Activated CD8-positive, alpha-beta memory T cell treated with anti-CD3 and anti-CD28 coated beads, Interleukin-2, amount 50 U/mL, for 1 hour (primary cell): ENCODE data around the gene KRTAP5-8.
"Not testable (repeated sequence)": the region's sequence is repeated elsewhere in the genome, so short reads cannot be mapped to it uniquely, and the experiment has no call there.

Source experiments
- DNase-seq: peaks from one replicate; pipeline ENCODE4 v3.0.0-alpha.2; 2020; ENCODE audit errors: extremely low read depth

KRTAP5-8 gene

GRCh38 chr11:71507102-71507501 lies 30.7 kb upstream of the KRTAP5-8 start:
- DNase-seq = no peak

GRCh38 chr11:71518506-71519471 lies 19.0 kb upstream of the KRTAP5-8 start:
- no peak for DNase-seq

GRCh38 chr11:71519546-71519945 lies 18.3 kb upstream of the KRTAP5-8 start:
- no peak for DNase-seq

- DNase-seq = no peak
Observed at GRCh38 chr11:71525188-71525937, 12.5 kb upstream of the KRTAP5-8 start.

- DNase-seq = no peak
Observed at GRCh38 chr11:71525938-71526495, 11.8 kb upstream of the KRTAP5-8 start.

- DNase-seq = not testable (repeated sequence)
Observed at GRCh38 chr11:71526796-71527575, 10.8 kb upstream of the KRTAP5-8 start, which contains the start of gene KRTAP5-7. KRTAP5-7 (plus strand) TSS chr11:71527267; CDS start chr11:71527301, 34 bp downstream.

- DNase-seq = no peak
Observed at GRCh38 chr11:71527576-71528210, 10.1 kb upstream of the KRTAP5-8 start.

- DNase-seq = no peak
Observed at GRCh38 chr11:71530602-71531001, 7.2 kb upstream of the KRTAP5-8 start.

- DNase-seq = no peak
Observed at GRCh38 chr11:71532036-71532610, 5.7 kb upstream of the KRTAP5-8 start.

- DNase-seq = not testable (repeated sequence)
Observed at GRCh38 chr11:71534711-71535608, 2.9 kb upstream of the KRTAP5-8 start.

- DNase-seq = no peak
Observed at GRCh38 chr11:71535825-71536224, 2.0 kb upstream of the KRTAP5-8 start.

GRCh38 chr11:71537537-71537936 lies 288 bp upstream of the KRTAP5-8 start:
- DNase-seq = no peak

- no peak for DNase-seq
Observed at GRCh38 chr11:71538666-71538990, 803 bp downstream of the KRTAP5-8 start.

GRCh38 chr11:71539017-71539416 lies 1.2 kb downstream of the KRTAP5-8 start:
- DNase-seq = no peak

- DNase-seq = not testable (repeated sequence)
Observed at GRCh38 chr11:71539971-71540370, 2.1 kb downstream of the KRTAP5-8 start.

GRCh38 chr11:71540521-71541304 lies 2.9 kb downstream of the KRTAP5-8 start:
- DNase-seq = not testable (repeated sequence)

- no peak for DNase-seq
Observed at GRCh38 chr11:71542382-71542781, 4.6 kb downstream of the KRTAP5-8 start.

GRCh38 chr11:71542879-71543777 lies 5.3 kb downstream of the KRTAP5-8 start:
- no peak for DNase-seq
